HepG2 (cell line): ENCODE results near the gene TLCD5. TPM values are rescaled to one million over a fixed set of nuclear protein-coding genes. Genes with fewer than 3 reads are reported as not detected.

Experiments used
- ATAC-seq: fragments of 200-7000 bp; cut with Tn5 transposase; 3 replicates; pipeline ENCODE4 v1.9.1; 2020; ENCODE audit warnings: mild to moderate bottlenecking, moderate library complexity
- BruUV-seq: library from RNA; stranded (reverse); fragments of 400-500 nt; replicated peaks from 2 replicates; lab custom pipeline; 2021; lab: Mats Ljungman, UMichigan
- CTCF ChIA-PET: fragments of 300-600 bp; formaldehyde crosslinking; extraction: SDS; loops from one replicate; lab custom pipeline; 2021; ENCODE audit warnings: low total read pairs, inconsistent platforms, low intra/inter-chr PET ratio; lab: Yijun Ruan, JAX
- POLR2A ChIA-PET: fragments of 350-600 bp; sonication (Branson Sonifier 250); formaldehyde crosslinking; loops from one replicate; lab custom pipeline; 2020; ENCODE audit warnings: antibody characterized with exemption, inconsistent platforms; lab: Yijun Ruan, JAX
- DNase-seq: peaks from one replicate; pipeline ENCODE4 v3.0.0-alpha.2; 2015; ENCODE audit warnings: low spot score
- FAIRE-seq: peaks from 3 replicates; lab custom pipeline; 2011; peaks lifted over from hg19 to GRCh38; lab: Jason Lieb, UNC
- H2AFZ ChIP-seq: one replicate; pipeline ENCODE4 v1.6.1; 2011; ENCODE audit warnings: low read length, inconsistent platforms
- H3K27ac ChIP-seq: fragments of 300-600 bp; 3 replicates; pipeline ENCODE4 v1.8.0; 2011; ENCODE audit warnings: mixed run types, mild to moderate bottlenecking, mixed read lengths, low read length, inconsistent platforms; ENCODE audit not compliant: insufficient read depth; ENCODE audit errors: extremely low read length
- H3K27me3 ChIP-seq, 2 experiments: fragments of 200-600 bp in 1 of 2; 2 replicates in 1 of 2; 3 replicates in 1 of 2; pipeline versions ENCODE4 v1.6.0 to v1.8.0; 2011; ENCODE audit warnings: low read length in 2 of 2, mild to moderate bottlenecking in 2 of 2, moderate library complexity in 2 of 2, inconsistent platforms in 1 of 2; ENCODE audit not compliant: insufficient read depth in 2 of 2, control insufficient read depth in 1 of 2
- H3K36me3 ChIP-seq, 2 experiments: fragments of 200-600 bp in 1 of 2; replicated peaks in 1 of 2; 2 replicates in 1 of 2; 3 replicates in 1 of 2; pipeline versions ENCODE4 v1.5.1 to v1.8.0; 2011; ENCODE audit warnings: low read length in 2 of 2, inconsistent platforms in 1 of 2; ENCODE audit not compliant: insufficient read depth in 2 of 2, control insufficient read depth in 1 of 2
- H3K4me1 ChIP-seq: 2 replicates; pipeline ENCODE4 v1.5.1; 2012; ENCODE audit warnings: low read length, inconsistent platforms; ENCODE audit not compliant: insufficient read depth
- H3K4me2 ChIP-seq: 2 replicates; pipeline ENCODE4 v1.6.0; 2011; ENCODE audit warnings: low read depth, low read length, inconsistent platforms
- H3K4me3 ChIP-seq, 3 experiments: fragments of 200-600 bp in 1 of 3; sonication (generic), shearing (Covaris generic) in 1 of 3; replicated peaks in 1 of 3; 2 replicates each; pipeline ENCODE4 v1.5.1; 2011 to 2016; ENCODE audit warnings: low read length in 3 of 3, inconsistent platforms in 2 of 3, low read depth in 2 of 3, mild to moderate bottlenecking in 2 of 3, control low read depth in 1 of 3, mixed read lengths in 1 of 3; ENCODE audit not compliant: insufficient read depth in 1 of 3
- H3K79me2 ChIP-seq: one replicate; pipeline ENCODE4 v1.6.1; 2011; ENCODE audit warnings: low read length, inconsistent platforms; ENCODE audit not compliant: insufficient read depth
- H3K9ac ChIP-seq: 2 replicates; pipeline ENCODE4 v1.6.0; 2011; ENCODE audit warnings: mild to moderate bottlenecking, low read depth, low read length, inconsistent platforms; ENCODE audit not compliant: insufficient read depth
- H3K9me3 ChIP-seq: 2 replicates; pipeline ENCODE4 v1.5.1; 2012; ENCODE audit warnings: mild to moderate bottlenecking, low read length
- H4K20me1 ChIP-seq: 2 replicates; pipeline ENCODE4 v1.6.0; 2011; ENCODE audit warnings: inconsistent platforms, mild to moderate bottlenecking, low read length, moderate library complexity; ENCODE audit not compliant: insufficient read depth
- AGO1 ChIP-seq: fragments of 200-400 bp; formaldehyde crosslinking; IDR thresholded peaks from 2 replicates; pipeline ENCODE4 v1.6.1; 2017; ENCODE audit warnings: mild to moderate bottlenecking, low read depth, low read length, moderate library complexity; ENCODE audit not compliant: poor library complexity, severe bottlenecking
- BCL6 ChIP-seq: IDR thresholded peaks from 2 replicates; pipeline ENCODE4 v1.6.1; 2016; ENCODE audit warnings: missing genetic modification reagents, missing compliant biosample characterization
- EP300 ChIP-seq, 3 experiments: sonication (generic) in 1 of 3; formaldehyde crosslinking in 1 of 3; IDR thresholded peaks; 2 replicates each; pipeline versions ENCODE4 v1.5.1 to v1.6.1; 2011 to 2020; ENCODE audit warnings: low read depth in 2 of 3, low read length in 2 of 3, borderline replicate concordance in 1 of 3, improper control_type of control experiment in 1 of 3, mild to moderate bottlenecking in 1 of 3, missing genetic modification reagents in 1 of 3, moderate library complexity in 1 of 3
- KMT2B ChIP-seq: IDR thresholded peaks from 2 replicates; pipeline ENCODE4 v1.6.1; 2016; ENCODE audit warnings: missing genetic modification reagents, missing compliant biosample characterization
- MAFG ChIP-seq: sonication (generic); formaldehyde crosslinking; IDR thresholded peaks from 2 replicates; pipeline ENCODE4 v1.5.1; 2020; ENCODE audit warnings: mild to moderate bottlenecking, missing genetic modification reagents
- NCOA1 ChIP-seq: sonication (generic); formaldehyde crosslinking; IDR thresholded peaks from 2 replicates; pipeline ENCODE4 v1.9.0; 2021; ENCODE audit warnings: missing genetic modification reagents
- NFE2L1 ChIP-seq: sonication (generic); formaldehyde crosslinking; IDR thresholded peaks from 2 replicates; pipeline ENCODE4 v1.4.0; 2020; ENCODE audit warnings: missing genetic modification reagents, mild to moderate bottlenecking, borderline replicate concordance
- POLR2AphosphoS5 ChIP-seq: IDR thresholded peaks from 2 replicates; pipeline ENCODE4 v1.6.1; 2012; ENCODE audit warnings: low read depth, low read length
- RARA ChIP-seq: IDR thresholded peaks from 2 replicates; pipeline ENCODE4 v1.6.1; 2016; ENCODE audit warnings: missing genetic modification reagents, missing compliant biosample characterization
- RBFOX2 ChIP-seq: fragments of 200-400 bp; formaldehyde crosslinking; IDR thresholded peaks from 2 replicates; pipeline ENCODE4 v1.6.1; 2017; ENCODE audit warnings: low read depth, mild to moderate bottlenecking, low read length
- RXRB ChIP-seq: IDR thresholded peaks from 2 replicates; pipeline ENCODE4 v1.6.1; 2016; ENCODE audit warnings: borderline replicate concordance, missing genetic modification reagents, missing compliant biosample characterization
- SAP130 ChIP-seq: IDR thresholded peaks from 2 replicates; pipeline ENCODE4 v1.6.1; 2016; ENCODE audit warnings: low read depth
- THRA ChIP-seq: sonication (generic); formaldehyde crosslinking; IDR thresholded peaks from 2 replicates; pipeline ENCODE4 v1.4.0; 2020; ENCODE audit warnings: missing genetic modification reagents, borderline replicate concordance
- THYN1 ChIP-seq: sonication (generic); formaldehyde crosslinking; IDR thresholded peaks from 2 replicates; pipeline ENCODE4 v1.8.1; 2023; ENCODE audit warnings: low read depth, mild to moderate bottlenecking, moderate library complexity, missing genetic modification reagents, borderline replicate concordance
- ZNF17 ChIP-seq: sonication (generic); formaldehyde crosslinking; IDR thresholded peaks from 2 replicates; pipeline ENCODE4 v1.5.0; 2020; ENCODE audit warnings: mild to moderate bottlenecking, missing genetic modification reagents
- ZNF720 ChIP-seq: sonication (generic); formaldehyde crosslinking; IDR thresholded peaks from 2 replicates; pipeline ENCODE4 v1.4.0; 2020; ENCODE audit warnings: missing genetic modification reagents
- WGBS: methylation state at CpG from one replicate; pipeline ENCODE4 v1.1.6; 2017; ENCODE audit warnings: low lambda C conversion rate; 5-methylcytosine and 5-hydroxymethylcytosine counted together
- in situ Hi-C: cut with HindIII; loops from 2 replicates; pipeline ENCODE4 v1.10.0; 2017; ENCODE audit warnings: low pct_unique_long_range_greater_than_20kb; ENCODE audit not compliant: extremely low pct_ligation_motif_present
- intact Hi-C: fragments of 100-400 bp; cut with micrococcal nuclease; formaldehyde crosslinking; loops from one replicate; pipeline ENCODE4 v1.10.0; 2022; ENCODE audit not compliant: unreplicated experiment
- polyA plus RNA-seq, 8 experiments: library from polyadenylated mRNA; depleted of rRNA in 3 of 8; stranded (reverse) in 7 of 8; unstranded in 1 of 8; fragments of >200 nt; fragmentation: Illumina TruSeq in 4 of 8; extraction: Trizol in 4 of 8; gene quantifications; 2 replicates each; pipeline versions ENCODE4 v1.2.1 to v1.2.3, GENCODE V29; 2011 to 2016; ENCODE audit warnings: low read depth in 4 of 8, missing spikeins in 1 of 8, mixed read lengths in 1 of 8; ENCODE audit not compliant: insufficient read depth in 1 of 8
- total RNA-seq, 5 experiments: library from RNA; depleted of rRNA; stranded (reverse); fragments of >200 nt; fragmentation: Illumina TruSeq; extraction: Trizol; gene quantifications; 2 replicates each; pipeline ENCODE4 v1.2.3, GENCODE V29; 2016; ENCODE audit warnings: low read depth in 1 of 5
- TF ChIP-seq, protein P1 (sequence below): sonication (generic); formaldehyde crosslinking; IDR thresholded peaks from 2 replicates; pipeline ENCODE4 v1.8.0; 2022; ENCODE audit warnings: low read depth, missing genetic modification reagents

Gene TLCD5
- total and polyA plus RNA-seq, 2 of the 13 experiments (the other 11 are each of a cell fraction or from before 2014, with no cell fraction given): 6.1 to 7.6 TPM

DNA sequence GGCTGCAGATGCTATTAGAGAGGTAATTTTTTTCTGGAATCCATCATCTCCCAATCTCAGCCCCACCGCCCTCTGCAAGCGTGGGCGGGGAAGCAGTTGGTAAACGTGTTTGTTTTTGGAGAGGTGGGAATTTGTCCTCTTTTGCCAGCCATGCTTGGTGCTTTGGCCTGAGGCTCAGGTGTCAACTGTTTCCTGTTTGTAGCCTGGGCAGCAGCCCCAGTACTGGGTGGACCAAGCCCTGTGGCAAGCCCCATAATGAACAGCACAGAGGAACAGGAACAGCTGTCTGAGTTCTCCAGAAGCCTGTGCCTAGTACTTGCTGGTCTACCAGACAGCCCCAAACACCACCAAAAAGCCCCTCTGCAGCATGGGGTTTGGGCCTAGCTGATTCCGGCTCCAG lies 45.6 kb upstream of the TLCD5 start:
- peaks cover 5 to 35% of the 10 kb centered on the region in 2 experiments; a peak in 3 of 5 replicates for H3K27me3 ChIP-seq
- H4K20me1 ChIP-seq: no peaks in the 10 kb centered on the region
- no TSS peak for BruUV-seq
- ATAC-seq (no peak), FAIRE-seq (no peak), DNase-seq (no peak)
- WGBS: 25% methylated on average over 5 of the region's 5 CpGs
- no peak overlapping the region for H3K9ac ChIP-seq
- no peaks in the 10 kb centered on the region for H3K79me2 ChIP-seq
- CTCF ChIA-PET: no interaction called here
- no peak overlapping the region for H2AFZ ChIP-seq
- no peak overlapping the region for H3K4me2 ChIP-seq
- TF ChIP-seq, protein P1, sequence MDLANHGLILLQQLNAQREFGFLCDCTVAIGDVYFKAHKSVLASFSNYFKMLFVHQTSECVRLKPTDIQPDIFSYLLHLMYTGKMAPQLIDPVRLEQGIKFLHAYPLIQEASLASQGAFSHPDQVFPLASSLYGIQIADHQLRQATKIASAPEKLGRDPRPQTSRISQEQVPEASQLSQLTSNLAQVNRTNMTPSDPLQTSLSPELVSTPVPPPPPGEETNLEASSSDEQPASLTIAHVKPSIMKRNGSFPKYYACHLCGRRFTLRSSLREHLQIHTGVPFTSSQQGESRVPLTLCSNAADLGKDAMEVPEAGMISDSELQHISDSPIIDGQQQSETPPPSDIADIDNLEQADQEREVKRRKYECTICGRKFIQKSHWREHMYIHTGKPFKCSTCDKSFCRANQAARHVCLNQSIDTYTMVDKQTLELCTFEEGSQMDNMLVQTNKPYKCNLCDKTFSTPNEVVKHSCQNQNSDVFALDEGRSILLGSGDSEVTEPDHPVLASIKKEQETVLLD (CRISPR knock-in tag): no peak
- TF ChIP-seq THYN1 (CRISPR knock-in tag): no peak
- no peak for TF ChIP-seq MAFG (CRISPR knock-in tag)
- no peak for TF ChIP-seq POLR2AphosphoS5
- TF ChIP-seq NFE2L1 (CRISPR knock-in tag): no peak
- no peak for TF ChIP-seq ZNF17
- no peak overlapping the region for H3K27ac ChIP-seq
- in situ Hi-C loops (no loop called here), intact Hi-C loops (no loop called here)
- H3K9me3 ChIP-seq: no peaks in the 10 kb centered on the region
- no peaks in the 10 kb centered on the region for H3K36me3 ChIP-seq
- no peak overlapping the region for H3K4me3 ChIP-seq
- POLR2A ChIA-PET: no interaction called here
- H3K4me1 ChIP-seq: peaks cover 22% of the 10 kb centered on the region

- POLR2A ChIA-PET: no interaction called here
- peak overlapping the region in 1 of 3 experiments; percentile 35; a peak in 1 of 6 replicates for H3K4me3 ChIP-seq
- FAIRE-seq: no peak
- TF ChIP-seq RXRB (peak; percentile 28; the same call in 1 of the 2 replicates), SAP130 (CRISPR knock-in tag) (peak; percentile 36), ZNF720 (CRISPR knock-in tag) (no peak), RBFOX2 (no peak), EP300 (IDR thresholded peaks at IDR 0.05; ENCODE audit: low read depth in 2 of 2, low read length in 2 of 2) (peak in 1 of 2 experiments; percentile 50; a peak in 1 of 4 replicates), EP300 (CRISPR knock-in tag; IDR thresholded peaks at IDR 0.05; ENCODE audit: borderline replicate concordance) (no peak), AGO1 (no peak), NCOA1 (CRISPR knock-in tag) (no peak), THRA (peak; percentile 74; the same call in 1 of the 2 replicates), KMT2B (CRISPR knock-in tag) (no peak), RARA (peak; percentile 21; the same call in 1 of the 2 replicates), BCL6 (CRISPR knock-in tag) (0 out of 2 replicates have a peak, but pooled peaks have one; percentile 15)
Measured at GRCh38 chr11:120280600-120281051, 44.5 kb upstream of the TLCD5 start.

More at GRCh38 chr11:120280600-120281051, 44.5 kb upstream of the TLCD5 start:
- CTCF ChIA-PET: no interaction called here
- ATAC-seq (peak; percentile 67), DNase-seq (peak; percentile 51)
- H4K20me1 ChIP-seq: no peaks in the 10 kb centered on the region
- no TSS peak for BruUV-seq
- peak overlapping the region; percentile 57 for H3K4me2 ChIP-seq
- H3K9me3 ChIP-seq: no peaks in the 10 kb centered on the region
- no peaks in the 10 kb centered on the region for H3K36me3 ChIP-seq
- H2AFZ ChIP-seq: no peak overlapping the region
- H3K9ac ChIP-seq: no peak overlapping the region
- in situ Hi-C loops (no loop called here), intact Hi-C loops (no loop called here)
- H3K27me3 ChIP-seq: peaks cover 5 to 33% of the 10 kb centered on the region in 2 experiments; a peak in 3 of 5 replicates
- H3K79me2 ChIP-seq: no peaks in the 10 kb centered on the region
- 0% methylated on average over 4 of the region's 5 CpGs for WGBS
- H3K4me1 ChIP-seq: peaks cover 24% of the 10 kb centered on the region
- H3K27ac ChIP-seq: no peak overlapping the region
